Common myeloid progenitor, CD34-positive (primary cell): ENCODE results near the gene MAP4K4.

Experiments
- CTCF ChIA-PET: fragments of 350-600 bp; sonication (Branson Sonifier 250); formaldehyde crosslinking; loops from one replicate; lab custom pipeline; 2021; ENCODE audit warnings: antibody characterized with exemption; lab: Charles Lee
- POLR2A ChIA-PET: fragments of 350-600 bp; sonication (Branson Sonifier 250); formaldehyde crosslinking; loops from one replicate; lab custom pipeline; 2021; ENCODE audit warnings: antibody characterized with exemption; lab: Charles Lee
- DNase-seq, 3 donors: peaks; one replicate each; pipeline versions ENCODE4 v3.0.0 to v3.0.0-alpha.2; 2013
- H3K27ac ChIP-seq, 2 experiments: 1 replicate in 1 of 2; 2 replicates in 1 of 2; pipeline ENCODE4 v1.7.0; 2013; ENCODE audit warnings: inconsistent platforms in 2 of 2, low read length in 2 of 2, mild to moderate bottlenecking in 2 of 2, low read depth in 1 of 2, moderate library complexity in 1 of 2; ENCODE audit not compliant: severe bottlenecking in 2 of 2, insufficient read depth in 1 of 2, poor library complexity in 1 of 2
- H3K27me3 ChIP-seq, 5 experiments: replicated peaks in 2 of 5; 1 replicate in 3 of 5; 2 replicates in 2 of 5; pipeline versions ENCODE4 v1.6.1 to v1.7.0; 2013; ENCODE audit warnings: low read length in 4 of 5, mild to moderate bottlenecking in 2 of 5, moderate library complexity in 2 of 5, inconsistent platforms in 1 of 5; ENCODE audit not compliant: insufficient read depth in 5 of 5, control insufficient read depth in 4 of 5
- H3K36me3 ChIP-seq, 4 experiments: 1 replicate in 2 of 4; 2 replicates in 2 of 4; pipeline versions ENCODE4 v1.6.1 to v1.7.0; 2013; ENCODE audit warnings: low read length in 3 of 4, control low read depth in 1 of 4, mild to moderate bottlenecking in 1 of 4; ENCODE audit not compliant: control insufficient read depth in 4 of 4, insufficient read depth in 4 of 4
- H3K4me1 ChIP-seq, 4 experiments: 1 replicate in 3 of 4; 2 replicates in 1 of 4; pipeline versions ENCODE4 v1.6.1 to v1.7.1; 2013; ENCODE audit warnings: low read length in 3 of 4, mild to moderate bottlenecking in 3 of 4, control low read depth in 1 of 4, inconsistent platforms in 1 of 4, moderate library complexity in 1 of 4; ENCODE audit not compliant: control insufficient read depth in 4 of 4, insufficient read depth in 4 of 4; ENCODE audit errors: control extremely low read depth in 1 of 4
- H3K4me3 ChIP-seq, 7 experiments: 1 replicate in 4 of 7; 2 replicates in 3 of 7; pipeline versions ENCODE4 v1.5.1 to v1.7.0; 2013; ENCODE audit warnings: mild to moderate bottlenecking in 7 of 7, low read length in 6 of 7, moderate library complexity in 6 of 7, inconsistent platforms in 2 of 7, low read depth in 2 of 7, control low read depth in 1 of 7; ENCODE audit not compliant: insufficient read depth in 4 of 7, control insufficient read depth in 1 of 7; ENCODE audit errors: extremely low read depth in 1 of 7
- H3K9me3 ChIP-seq, 5 experiments: 1 replicate in 4 of 5; 2 replicates in 1 of 5; pipeline versions ENCODE4 v1.6.1 to v1.7.1; 2013; ENCODE audit warnings: low read length in 4 of 5, mild to moderate bottlenecking in 2 of 5, inconsistent platforms in 1 of 5, low read depth in 1 of 5, moderate library complexity in 1 of 5; ENCODE audit not compliant: control insufficient read depth in 4 of 5, insufficient read depth in 2 of 5; ENCODE audit errors: control extremely low read depth in 1 of 5
- WGBS: methylation state at CpG from one replicate; pipeline ENCODE4 v1.1.5; 2013; ENCODE audit not compliant: insufficient coverage; 5-methylcytosine and 5-hydroxymethylcytosine counted together

Gene MAP4K4

DNA sequence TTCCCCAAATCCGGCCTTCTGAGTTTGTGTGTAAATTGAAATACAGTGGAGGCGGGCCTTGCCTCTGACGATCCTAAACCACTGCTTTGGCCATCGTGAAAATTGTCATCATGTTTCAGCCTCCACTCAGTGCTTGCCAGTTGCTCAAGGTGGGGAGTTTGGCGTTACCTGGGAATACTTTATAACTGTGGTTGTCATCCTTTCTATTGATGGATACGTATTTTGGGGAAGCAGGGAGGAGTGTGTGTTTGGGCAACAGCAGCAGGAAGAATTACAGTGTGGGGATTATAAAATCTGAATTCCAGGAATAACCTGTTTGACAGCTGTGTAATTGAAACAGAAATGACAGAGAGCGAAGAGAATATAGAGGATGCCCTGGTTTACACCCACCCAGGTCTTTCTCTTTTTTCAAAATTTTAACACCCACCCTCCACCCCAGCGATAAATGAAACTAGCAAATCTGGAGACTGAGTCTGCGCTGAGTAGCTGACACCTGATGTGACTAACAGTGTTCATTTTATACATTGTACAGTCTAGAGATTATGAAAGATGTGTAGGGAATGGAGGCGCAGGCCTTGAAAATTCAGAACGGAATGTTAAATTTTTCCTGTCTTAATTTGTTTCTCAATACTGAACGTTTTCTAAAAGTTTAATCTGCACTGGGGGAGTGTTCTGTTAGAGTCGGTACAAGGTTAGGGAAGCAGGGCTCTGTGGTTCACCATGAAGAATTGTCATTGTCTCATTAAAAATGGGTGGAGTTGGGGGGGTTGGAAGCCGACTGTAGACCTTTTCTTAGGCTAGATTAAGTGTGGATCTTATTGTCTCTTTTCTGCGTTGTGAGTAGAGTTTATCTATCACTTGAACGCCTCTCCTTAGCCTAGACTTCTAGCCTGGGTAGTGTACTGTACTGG is 1.6 kb downstream of the MAP4K4 start:
- H3K27ac ChIP-seq = peak overlapping the region in 1 of 2 experiments; percentile 66
- ChIA-PET POLR2A (no interaction called here), CTCF (interaction anchor here (0.8 to 1.4 kb wide), 3 partner anchors 13 to 133 kb away, joined by 3 to 5 read pairs (median 4); no protein-coding TSS in a partner anchor)
- H3K36me3 ChIP-seq = peaks cover 0 to 5% (median under 1%) of the 10 kb centered on the region in 4 experiments
- peaks cover 0 to 7% (median 0%) of the 10 kb centered on the region in 5 experiments for H3K27me3 ChIP-seq
- peak overlapping the region in 6 of 7 experiments; percentile 69 to 91 (median 86) for H3K4me3 ChIP-seq
- peak in 2 of 3 donors; percentile 54 to 58 for DNase-seq
- WGBS = 46% methylated on average over 10 of the region's 16 CpGs
- peaks cover 0 to 2% (median 0%) of the 10 kb centered on the region in 5 experiments for H3K9me3 ChIP-seq
- peaks cover 11 to 40% (median 23%) of the 10 kb centered on the region in 4 experiments for H3K4me1 ChIP-seq

DNA sequence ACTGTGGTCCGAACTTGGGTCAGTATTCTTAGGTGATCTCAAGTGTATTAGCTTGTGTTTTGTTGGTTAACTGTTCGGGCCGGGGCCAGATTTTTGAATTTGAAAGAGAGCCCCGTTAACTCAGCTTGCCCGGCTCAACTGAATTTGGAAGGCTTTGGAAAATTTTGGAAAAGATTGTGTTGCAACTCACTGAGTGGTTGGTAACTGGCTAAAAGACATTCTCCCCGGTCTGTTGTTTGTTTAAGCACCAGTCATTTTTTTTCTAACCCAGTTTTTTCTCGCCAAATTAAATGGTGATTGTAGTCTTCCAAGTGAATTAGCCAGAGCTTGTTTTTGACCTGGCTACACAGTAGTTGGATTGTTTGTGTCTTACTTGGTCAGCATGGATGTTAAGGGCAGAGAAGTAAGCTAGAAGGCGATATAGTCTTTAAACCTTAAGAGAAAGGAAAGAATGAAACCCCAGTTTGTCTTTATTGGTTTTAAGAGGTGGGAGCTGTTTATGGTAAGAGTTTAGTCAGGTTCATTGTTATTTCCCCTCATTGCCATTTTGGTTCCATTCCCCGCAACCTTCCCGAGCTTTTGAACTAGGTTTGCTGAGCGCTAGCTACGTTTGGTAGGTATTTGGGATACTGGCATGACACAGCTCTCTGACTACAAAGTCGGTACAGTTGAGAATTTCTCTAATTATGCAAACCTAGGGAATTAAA is 2.4 kb downstream of the MAP4K4 start:
- POLR2A ChIA-PET = no interaction called here
- CTCF ChIA-PET = interaction anchor here (0.8 to 1.4 kb wide), 5 partner anchors 11 to 132 kb away, joined by 3 to 5 read pairs (median 4); no protein-coding TSS in a partner anchor
- H3K4me3 ChIP-seq = peak overlapping the region in 3 of 7 experiments; percentile 84 to 91 (median 88)
- no peak for DNase-seq
- H3K4me1 ChIP-seq = peaks cover 11 to 41% (median 23%) of the 10 kb centered on the region in 4 experiments
- no peak overlapping the region for H3K27ac ChIP-seq
- peaks cover 0 to 5% (median under 1%) of the 10 kb centered on the region in 4 experiments for H3K36me3 ChIP-seq
- no peaks in the 10 kb centered on the region for H3K9me3 ChIP-seq
- 91% methylated on average over 11 of the region's 13 CpGs for WGBS
- H3K27me3 ChIP-seq = peaks cover 0 to 7% (median 0%) of the 10 kb centered on the region in 5 experiments

DNA sequence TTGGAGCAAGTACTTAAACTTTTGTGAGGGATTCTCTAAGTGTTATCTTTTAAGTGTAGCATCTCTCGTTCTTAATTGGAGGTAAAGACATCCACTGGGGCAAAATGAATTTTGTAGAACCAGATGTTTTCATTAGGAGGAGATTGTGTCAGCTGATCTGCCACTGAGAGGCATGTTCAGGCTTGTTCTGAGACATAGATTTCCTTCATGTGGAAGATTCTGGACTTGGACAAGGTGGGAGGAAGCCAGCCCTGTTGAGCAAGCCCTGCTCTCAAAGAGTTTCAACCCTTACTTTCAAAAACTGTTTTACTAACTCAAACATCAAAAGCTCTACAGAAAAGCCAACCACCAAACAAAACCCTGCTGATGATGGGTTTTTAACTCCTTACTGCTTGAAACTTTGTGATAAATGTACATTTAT is 6.5 kb downstream of the MAP4K4 start:
- DNase-seq = no peak
- no peaks in the 10 kb centered on the region for H3K27me3 ChIP-seq
- H3K4me1 ChIP-seq = peaks cover 6 to 38% (median 12%) of the 10 kb centered on the region in 4 experiments
- H3K4me3 ChIP-seq = no peak overlapping the region
- no CpG with 5 or more reads among the region's 1 CpG for WGBS
- CTCF ChIA-PET = no interaction called here
- POLR2A ChIA-PET = interaction anchor here (0.7 kb wide), 1 partner anchor 16 kb away, joined by 4 read pairs; no protein-coding TSS in a partner anchor
- no peaks in the 10 kb centered on the region for H3K9me3 ChIP-seq
- H3K36me3 ChIP-seq = peaks cover 0 to 5% (median under 1%) of the 10 kb centered on the region in 4 experiments
- H3K27ac ChIP-seq = no peak overlapping the region

- Histone ChIP-seq H3K27ac (no peak overlapping the region), H3K4me1 (peaks cover under 1 to 29% (median 7%) of the 10 kb centered on the region in 4 experiments), H3K4me3 (no peak overlapping the region), H3K27me3 (no peaks in the 10 kb centered on the region), H3K9me3 (no peaks in the 10 kb centered on the region), H3K36me3 (peaks cover 0 to 5% (median under 1%) of the 10 kb centered on the region in 4 experiments)
- 79% methylated on average over 3 of the region's 3 CpGs for WGBS
- DNase-seq = no peak
- ChIA-PET POLR2A (no interaction called here), CTCF (interaction anchor here (1.0 kb wide), 1 partner anchor 53 kb away, joined by 3 read pairs; no protein-coding TSS in a partner anchor)
These were observed 7.5 kb downstream of the MAP4K4 start for GRCh38 chr2:101704816-101705578.

- Histone ChIP-seq H3K27me3 (no peaks in the 10 kb centered on the region), H3K4me1 (peaks cover 0 to 25% (median 8%) of the 10 kb centered on the region in 4 experiments), H3K36me3 (peaks cover 0 to 5% (median under 1%) of the 10 kb centered on the region in 4 experiments), H3K27ac (no peak overlapping the region), H3K9me3 (no peaks in the 10 kb centered on the region), H3K4me3 (no peak overlapping the region)
- WGBS = 94% methylated on average over 2 of the region's 4 CpGs
- ChIA-PET POLR2A (no interaction called here), CTCF (interaction anchor here (0.5 kb wide), 1 partner anchor 131 kb away, joined by 4 read pairs; no protein-coding TSS in a partner anchor)
- DNase-seq = no peak
These were observed 8.8 kb downstream of the MAP4K4 start for GRCh38 chr2:101706121-101706818.

- POLR2A ChIA-PET = no interaction called here
- Histone ChIP-seq H3K27ac (no peak overlapping the region), H3K9me3 (no peaks in the 10 kb centered on the region), H3K4me1 (peaks cover 0 to 24% (median 8%) of the 10 kb centered on the region in 4 experiments), H3K27me3 (no peaks in the 10 kb centered on the region), H3K36me3 (peaks cover 0 to 5% (median under 1%) of the 10 kb centered on the region in 4 experiments), H3K4me3 (no peak overlapping the region)
- peak in 2 of 3 donors; percentile 56 to 57 for DNase-seq
- WGBS = no CpG with 5 or more reads among the region's 1 CpG
- CTCF ChIA-PET = no interaction called here
These were observed 9.3 kb downstream of the MAP4K4 start for GRCh38 chr2:101706819-101707177.
